Breast epithelium (tissue), 4 donors: ENCODE results near the gene MYO3B. TPM values are rescaled to one million over a fixed set of nuclear protein-coding genes. Genes with fewer than 3 reads are reported as not detected.

ENCODE experiments used
- DNase-seq, 2 donors: peaks; one replicate each; pipeline ENCODE4 v3.0.0-alpha.2; 2019; ENCODE audit warnings: low spot score in 2 of 2
- H3K27ac ChIP-seq, 2 donors: fragments of 200-600 bp; sonication (generic) in 1 of 2; one replicate each; pipeline ENCODE4 v1.5.1; 2016 to 2019; ENCODE audit warnings: mild to moderate bottlenecking in 1 of 2
- H3K27me3 ChIP-seq, 2 donors: fragments of 200-600 bp; sonication (generic) in 1 of 2; one replicate each; pipeline versions ENCODE4 v1.5.1 to v1.6.0; 2017 to 2019; ENCODE audit warnings: control low read depth in 1 of 2, mild to moderate bottlenecking in 1 of 2
- H3K36me3 ChIP-seq: fragments of 200-600 bp; one replicate; pipeline ENCODE4 v1.5.1; 2019
- H3K4me1 ChIP-seq, 2 donors: fragments of 200-600 bp; sonication (generic); one replicate each; pipeline ENCODE4 v1.5.1; 2016 to 2019; ENCODE audit warnings: control low read depth in 1 of 2
- H3K4me3 ChIP-seq, 3 donors: fragments of 200-600 bp; sonication (generic); 1 replicate in 2 of 3; 2 replicates in 1 of 3; pipeline ENCODE4 v1.5.1; 2016 to 2019; ENCODE audit warnings: mild to moderate bottlenecking in 3 of 3, moderate library complexity in 2 of 3
- H3K9me3 ChIP-seq, 2 donors: fragments of 200-600 bp; sonication (generic) in 1 of 2; one replicate each; pipeline ENCODE4 v1.5.1; 2016 to 2019; ENCODE audit warnings: control low read depth in 1 of 2
- CTCF ChIP-seq, 3 donors: fragments of 450-650 bp; IDR thresholded peaks; one replicate each; pipeline ENCODE4 v1.5.1; 2016 to 2017; ENCODE audit warnings: antibody characterized with exemption in 3 of 3, mild to moderate bottlenecking in 3 of 3, moderate library complexity in 3 of 3
- POLR2A ChIP-seq: fragments of 450-650 bp; IDR thresholded peaks from one replicate; pipeline ENCODE4 v1.6.1; 2016; ENCODE audit warnings: antibody characterized with exemption, mild to moderate bottlenecking, moderate library complexity
- POLR2AphosphoS5 ChIP-seq, 3 donors: sonication (generic); formaldehyde crosslinking; IDR thresholded peaks; one replicate each; pipeline ENCODE4 v1.6.1; 2017; ENCODE audit warnings: antibody characterized with exemption in 3 of 3
- intact Hi-C: fragments of 100-400 bp; cut with DNase I; formaldehyde crosslinking; loops from one replicate; pipeline ENCODE4 v1.15.1; 2023; ENCODE audit warnings: low total_unique reads
- total RNA-seq, 3 donors: library from RNA; depleted of rRNA; stranded (reverse); fragments of >200 nt; gene quantifications; one replicate each; pipeline ENCODE4 v1.1.0, GENCODE V29; 2016

The MYO3B gene
- total RNA-seq, 3 donors from 2014 or later, result 0.15 to 0.98 (median 0.16) TPM

- Histone ChIP-seq H3K4me1 (no peaks in the 10 kb centered on the region), H3K9me3 (no peaks in the 10 kb centered on the region), H3K27ac (no peak overlapping the region), H3K4me3 (no peak overlapping the region), H3K27me3 (no peaks in the 10 kb centered on the region), H3K36me3 (no peaks in the 10 kb centered on the region)
- intact Hi-C loops, result no loop called here
- DNase-seq, result no peak
- TF ChIP-seq POLR2A (no peak), CTCF (IDR thresholded peaks at IDR 0.05) (no peak), POLR2AphosphoS5 (IDR thresholded peaks at IDR 0.05) (no peak)
Measured at GRCh38 chr2:170481201-170481600, 303.3 kb downstream of the MYO3B start.

- intact Hi-C loops, result no loop called here
- no peaks in the 10 kb centered on the region for H3K36me3 ChIP-seq
- no peak overlapping the region for H3K4me3 ChIP-seq
- H3K27me3 ChIP-seq, result no peaks in the 10 kb centered on the region
- DNase-seq, result no peak
- H3K4me1 ChIP-seq, result no peaks in the 10 kb centered on the region
- no peak overlapping the region for H3K27ac ChIP-seq
- H3K9me3 ChIP-seq, result no peaks in the 10 kb centered on the region
- TF ChIP-seq POLR2A (no peak), CTCF (IDR thresholded peaks at IDR 0.05) (no peak)
Measured at GRCh38 chr2:170484552-170484951, 306.6 kb downstream of the MYO3B start.

- no peaks in the 10 kb centered on the region for H3K9me3 ChIP-seq
- no peaks in the 10 kb centered on the region for H3K4me1 ChIP-seq
- no peaks in the 10 kb centered on the region for H3K36me3 ChIP-seq
- no peak for TF ChIP-seq CTCF (IDR thresholded peaks at IDR 0.05)
- no peak for TF ChIP-seq POLR2AphosphoS5 (IDR thresholded peaks at IDR 0.05)
- TF ChIP-seq POLR2A, result no peak
- no peak for DNase-seq
- no peaks in the 10 kb centered on the region for H3K27me3 ChIP-seq
- no peak overlapping the region for H3K4me3 ChIP-seq
- no peak overlapping the region for H3K27ac ChIP-seq
- intact Hi-C loops, result no loop called here
Measured at GRCh38 chr2:170485254-170486026, 307.5 kb downstream of the MYO3B start.

GRCh38 chr2:170486730-170487129 lies 308.8 kb downstream of the MYO3B start:
- no peak for DNase-seq
- no peak overlapping the region for H3K27ac ChIP-seq
- no peaks in the 10 kb centered on the region for H3K36me3 ChIP-seq
- no peak overlapping the region for H3K4me3 ChIP-seq
- no peaks in the 10 kb centered on the region for H3K9me3 ChIP-seq
- intact Hi-C loops, result no loop called here
- H3K27me3 ChIP-seq, result no peaks in the 10 kb centered on the region
- no peak for TF ChIP-seq POLR2AphosphoS5 (IDR thresholded peaks at IDR 0.05)
- no peak for TF ChIP-seq CTCF (IDR thresholded peaks at IDR 0.05)
- no peak for TF ChIP-seq POLR2A
- no peaks in the 10 kb centered on the region for H3K4me1 ChIP-seq

GRCh38 chr2:170488807-170489206 lies 310.9 kb downstream of the MYO3B start:
- H3K9me3 ChIP-seq, result no peaks in the 10 kb centered on the region
- no peaks in the 10 kb centered on the region for H3K4me1 ChIP-seq
- intact Hi-C loops, result no loop called here
- no peak overlapping the region for H3K4me3 ChIP-seq
- H3K27me3 ChIP-seq, result no peaks in the 10 kb centered on the region
- no peak overlapping the region for H3K27ac ChIP-seq
- no peaks in the 10 kb centered on the region for H3K36me3 ChIP-seq
- no peak for DNase-seq
- TF ChIP-seq POLR2AphosphoS5 (IDR thresholded peaks at IDR 0.05) (no peak), POLR2A (no peak), CTCF (IDR thresholded peaks at IDR 0.05) (no peak)
